NCI-H2196 (cell line): ENCODE results near the gene ATG4C.
"Not testable (repeated sequence)": the region's sequence is repeated elsewhere in the genome, so short reads cannot be mapped to it uniquely, and the experiment has no call there.

Source experiments
- DNase-seq: peaks from one replicate; lab custom pipeline; 2025; ENCODE audit not compliant: unreplicated experiment; lab: John Stamatoyannopoulos, UW

Gene ATG4C, protein sequence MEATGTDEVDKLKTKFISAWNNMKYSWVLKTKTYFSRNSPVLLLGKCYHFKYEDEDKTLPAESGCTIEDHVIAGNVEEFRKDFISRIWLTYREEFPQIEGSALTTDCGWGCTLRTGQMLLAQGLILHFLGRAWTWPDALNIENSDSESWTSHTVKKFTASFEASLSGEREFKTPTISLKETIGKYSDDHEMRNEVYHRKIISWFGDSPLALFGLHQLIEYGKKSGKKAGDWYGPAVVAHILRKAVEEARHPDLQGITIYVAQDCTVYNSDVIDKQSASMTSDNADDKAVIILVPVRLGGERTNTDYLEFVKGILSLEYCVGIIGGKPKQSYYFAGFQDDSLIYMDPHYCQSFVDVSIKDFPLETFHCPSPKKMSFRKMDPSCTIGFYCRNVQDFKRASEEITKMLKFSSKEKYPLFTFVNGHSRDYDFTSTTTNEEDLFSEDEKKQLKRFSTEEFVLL

DNA sequence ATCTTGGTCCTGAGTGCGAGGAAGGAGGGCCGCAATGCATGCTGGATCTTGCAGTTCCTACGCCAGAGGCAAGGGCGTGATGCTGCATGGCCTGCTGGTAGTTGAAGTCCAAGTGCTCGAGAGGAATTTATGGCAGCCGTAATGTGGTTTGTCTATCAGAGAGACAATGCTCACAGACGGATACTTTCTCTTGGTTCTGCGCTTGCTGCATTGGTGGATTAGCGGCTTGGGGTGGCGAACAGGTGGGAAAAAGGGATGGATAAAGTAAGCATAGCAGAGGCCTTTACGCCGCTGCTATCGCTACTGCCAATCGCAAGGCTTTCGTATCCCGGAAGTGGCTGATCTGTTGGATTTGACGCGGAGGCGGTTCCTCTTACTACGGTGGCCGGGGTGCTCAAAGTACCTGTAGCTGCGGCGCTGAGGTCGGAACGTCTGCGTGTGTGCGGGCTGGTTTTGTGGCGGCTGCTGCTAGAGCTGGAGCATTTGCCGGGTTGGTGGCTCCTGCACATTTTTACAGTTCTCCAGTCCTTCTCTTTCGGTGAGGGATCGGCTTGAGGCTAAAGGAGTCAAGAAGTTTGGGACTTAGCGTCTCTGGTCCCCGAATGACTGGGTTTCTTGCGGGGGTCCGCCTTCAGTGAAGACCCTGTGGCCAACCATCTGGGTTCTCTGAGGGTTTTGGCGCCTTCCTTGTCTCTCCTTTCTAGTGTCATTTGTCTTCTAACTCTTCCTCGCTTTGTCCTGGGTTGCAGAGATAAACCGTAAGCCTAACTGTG lies at the start of gene ATG4C:
TSS of gene ATG4C (plus strand) at position 397 of the 773 bp plus-strand sequence. CDS start 19,655 bp downstream, outside the sequence.
- DNase-seq = peak; percentile 89

DNA sequence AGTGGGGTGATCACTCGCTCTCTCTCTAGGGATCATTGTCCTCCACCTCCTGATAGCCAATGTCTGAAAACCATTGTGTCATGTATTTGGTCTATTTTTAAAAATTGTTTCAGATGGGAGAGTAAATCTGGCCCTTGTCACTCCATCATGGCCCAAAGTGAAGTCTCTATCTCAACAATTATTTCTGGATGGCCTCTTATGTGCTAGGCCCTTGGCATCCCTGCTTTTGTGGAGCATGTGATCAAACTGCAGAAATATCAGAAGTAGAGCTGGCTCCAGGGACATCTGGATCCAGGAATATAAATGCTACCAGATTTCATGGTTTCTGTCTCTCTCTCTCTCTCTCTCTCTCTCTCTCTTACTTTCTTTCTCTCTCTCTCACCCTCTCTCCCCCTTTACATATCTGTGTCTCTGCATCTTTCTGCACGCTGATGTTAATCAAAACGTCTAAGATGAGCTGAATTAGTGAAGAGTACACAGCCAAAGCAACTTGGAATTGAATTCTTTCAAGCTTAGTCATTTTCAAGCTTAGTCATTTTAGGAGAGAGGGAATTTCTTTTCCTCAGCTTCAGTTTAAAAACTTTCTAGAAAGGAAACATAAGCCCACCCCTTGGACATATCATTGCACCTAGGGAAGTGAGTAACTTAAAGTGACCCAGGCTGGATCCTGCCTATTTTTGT lies 48.3 kb upstream of the ATG4C start:
- DNase-seq = no peak

DNA sequence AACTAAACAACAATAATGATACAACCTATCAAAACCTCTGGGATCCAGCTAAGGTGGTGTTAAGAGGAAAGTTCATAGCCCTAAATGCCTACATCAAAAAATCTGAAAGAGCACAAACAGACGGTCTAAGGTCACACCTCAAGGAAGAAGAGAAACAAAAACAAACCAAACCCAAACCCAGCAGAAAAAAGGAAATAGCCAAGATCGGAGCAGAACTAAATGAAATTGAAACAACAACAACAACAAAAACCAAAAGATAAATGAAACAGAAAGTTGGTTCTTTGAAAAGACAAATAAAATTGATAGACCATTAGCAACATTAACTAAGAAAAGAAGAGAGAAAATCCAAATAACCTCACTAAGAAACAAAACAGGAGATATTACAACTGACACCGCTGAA lies 43.2 kb upstream of the ATG4C start:
- DNase-seq = not testable (repeated sequence)

DNA sequence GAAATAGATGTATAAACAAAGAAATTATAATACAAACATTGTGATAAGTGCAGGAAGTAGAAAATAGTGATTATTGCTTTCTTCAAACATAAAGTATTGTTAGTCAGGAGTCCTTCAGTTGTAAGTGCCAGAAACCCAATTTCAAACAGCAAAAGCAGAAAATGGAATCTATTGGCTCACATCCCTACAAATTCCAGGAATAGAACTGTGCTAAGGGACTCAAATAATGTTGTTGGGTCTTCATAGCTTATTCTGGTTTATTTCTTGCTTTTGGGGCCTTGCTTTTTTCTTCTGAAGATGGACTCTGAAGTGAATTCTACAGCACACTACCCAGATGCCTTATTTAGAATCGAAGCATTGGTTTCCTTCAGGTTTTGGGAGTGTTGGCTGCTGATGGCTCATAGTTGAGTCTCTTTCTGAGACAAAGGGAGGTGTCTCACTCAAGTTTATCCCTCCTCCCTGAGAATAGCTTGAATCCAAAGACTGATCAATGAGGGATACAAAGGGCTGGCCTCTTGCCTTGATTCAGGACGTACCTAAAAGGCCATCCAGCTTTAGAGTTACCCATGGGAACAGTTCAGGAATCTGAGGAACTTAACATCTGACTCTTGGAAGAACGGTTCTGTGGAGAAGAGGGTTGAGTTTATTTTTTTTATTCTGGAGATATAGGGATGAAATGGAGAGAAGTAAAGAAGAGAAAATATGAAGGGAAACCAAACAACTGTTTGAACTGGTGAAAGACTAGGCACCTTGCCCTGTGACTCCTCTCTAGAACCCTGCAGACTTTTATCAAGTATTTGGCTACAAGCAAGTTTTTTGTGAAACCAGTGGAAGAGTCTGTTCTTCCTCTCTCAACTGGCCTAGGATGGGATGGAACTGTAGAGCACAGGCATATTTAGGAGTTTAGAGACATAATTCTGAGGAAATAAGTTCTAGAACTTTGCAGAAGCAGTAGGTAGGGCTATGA lies 39.0 kb upstream of the ATG4C start:
- no peak for DNase-seq

DNA sequence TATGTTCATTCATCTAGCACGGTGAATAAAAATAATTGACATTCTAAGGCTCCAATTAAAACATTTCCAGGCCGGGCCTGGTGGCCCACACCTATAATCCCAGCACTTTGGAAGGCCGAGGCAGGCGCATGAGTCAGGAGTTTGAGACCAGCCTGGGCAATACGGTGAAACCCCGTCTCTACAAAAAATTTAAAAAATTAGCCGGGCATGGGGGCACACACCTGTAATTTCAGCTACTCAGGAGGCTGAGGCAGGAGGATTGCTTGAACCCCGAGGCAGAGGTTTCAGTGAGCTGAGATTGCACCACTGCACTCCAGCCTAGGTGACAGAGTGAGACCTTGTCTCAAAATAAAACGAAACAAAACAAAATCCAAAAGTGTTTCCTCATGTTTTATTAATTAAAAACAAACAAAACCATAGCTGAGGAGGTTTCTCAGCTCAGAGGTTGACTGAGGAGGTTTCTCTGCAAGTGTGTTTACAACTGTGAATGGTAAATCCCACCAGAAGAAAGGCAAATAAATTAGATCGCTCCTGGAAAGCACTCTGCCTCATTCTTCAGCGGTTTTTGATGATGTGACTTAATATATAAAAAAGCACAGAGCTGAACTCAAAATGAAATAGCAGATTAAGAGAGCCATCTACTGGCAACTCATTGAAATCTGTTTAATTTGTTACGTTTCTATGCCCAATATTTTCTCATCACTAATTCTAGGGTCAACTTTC lies 37.7 kb upstream of the ATG4C start:
- peak; percentile 65 for DNase-seq

DNA sequence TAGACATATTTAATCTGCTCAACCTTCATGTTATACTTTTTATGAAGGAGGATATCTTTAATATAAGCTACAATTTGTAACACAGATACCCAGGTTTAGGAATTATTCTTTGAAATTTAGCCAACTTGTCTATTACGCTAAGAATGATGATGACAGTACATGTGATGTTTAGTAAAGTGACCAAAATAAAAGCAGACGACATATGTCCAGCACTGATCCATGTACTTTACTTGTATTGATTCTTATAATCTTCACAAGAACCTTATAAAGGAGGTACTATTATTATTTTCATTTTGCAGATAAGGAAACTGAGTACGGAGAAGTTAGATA lies 37.2 kb upstream of the ATG4C start:
- no peak for DNase-seq

DNA sequence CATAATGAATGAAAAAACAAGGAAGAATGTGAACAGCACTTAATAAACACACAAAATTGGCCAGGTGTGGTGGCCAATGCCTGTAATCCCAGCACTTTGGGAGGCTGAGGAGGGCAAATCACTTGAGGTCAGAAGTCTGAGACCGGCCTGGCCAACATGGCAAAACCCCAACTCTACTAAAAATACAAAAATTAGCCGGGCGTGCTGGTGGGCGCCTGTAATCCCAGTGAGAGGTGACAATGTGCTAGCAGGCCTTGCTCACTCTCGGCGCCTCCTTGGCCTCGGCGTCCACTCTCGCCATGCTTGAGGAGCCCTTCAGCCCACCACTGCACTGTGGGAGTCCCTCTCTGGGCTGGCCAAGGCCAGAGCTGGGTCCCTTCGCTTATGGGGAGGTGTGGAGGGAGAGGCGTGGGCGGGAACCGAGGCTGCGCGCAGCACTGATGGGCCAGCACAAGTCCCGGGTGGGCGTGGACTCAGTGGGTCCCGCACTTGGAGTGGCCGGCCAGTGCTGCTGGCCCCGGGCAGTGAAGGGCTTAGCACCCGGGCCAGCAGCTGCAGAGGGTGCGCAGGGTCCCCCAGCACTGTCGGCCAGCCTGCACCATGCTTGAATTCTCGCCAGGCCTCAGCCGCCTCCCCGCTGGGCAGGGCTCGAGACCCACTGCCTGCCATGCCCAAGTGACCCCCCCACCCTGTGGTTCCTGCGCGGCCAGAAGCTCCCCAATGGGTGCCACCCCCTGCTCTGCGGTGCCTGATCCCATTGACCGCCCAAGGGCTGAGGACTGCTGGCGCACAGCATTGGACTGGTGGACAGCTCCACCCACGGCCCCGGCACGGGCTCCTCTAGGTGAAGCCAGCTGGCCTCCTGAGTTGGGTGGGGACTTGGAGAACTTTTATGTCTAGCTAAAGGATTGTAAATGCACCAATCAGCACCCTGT lies 30.6 kb upstream of the ATG4C start:
- DNase-seq = no peak

DNA sequence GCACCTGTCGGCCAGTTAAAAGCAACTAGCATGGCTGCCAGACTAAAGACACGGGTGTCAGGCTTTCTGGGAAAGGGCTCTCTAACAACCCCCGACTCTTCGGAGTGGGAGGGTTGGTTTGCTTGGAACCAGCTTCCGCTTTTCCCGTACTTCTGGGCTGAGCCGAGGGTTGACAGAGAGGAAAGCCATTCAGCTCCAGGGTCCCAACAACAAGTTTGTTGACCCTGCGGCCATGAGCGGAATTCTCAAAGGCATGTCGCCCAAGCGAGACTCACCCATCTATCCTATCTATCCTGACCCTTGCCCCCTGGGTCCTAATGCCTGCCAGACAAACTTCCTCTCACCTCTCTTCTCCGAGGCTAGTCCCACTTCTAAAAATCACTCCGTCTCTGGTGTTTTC lies 29.0 kb upstream of the ATG4C start:
- not testable (repeated sequence) for DNase-seq

DNA sequence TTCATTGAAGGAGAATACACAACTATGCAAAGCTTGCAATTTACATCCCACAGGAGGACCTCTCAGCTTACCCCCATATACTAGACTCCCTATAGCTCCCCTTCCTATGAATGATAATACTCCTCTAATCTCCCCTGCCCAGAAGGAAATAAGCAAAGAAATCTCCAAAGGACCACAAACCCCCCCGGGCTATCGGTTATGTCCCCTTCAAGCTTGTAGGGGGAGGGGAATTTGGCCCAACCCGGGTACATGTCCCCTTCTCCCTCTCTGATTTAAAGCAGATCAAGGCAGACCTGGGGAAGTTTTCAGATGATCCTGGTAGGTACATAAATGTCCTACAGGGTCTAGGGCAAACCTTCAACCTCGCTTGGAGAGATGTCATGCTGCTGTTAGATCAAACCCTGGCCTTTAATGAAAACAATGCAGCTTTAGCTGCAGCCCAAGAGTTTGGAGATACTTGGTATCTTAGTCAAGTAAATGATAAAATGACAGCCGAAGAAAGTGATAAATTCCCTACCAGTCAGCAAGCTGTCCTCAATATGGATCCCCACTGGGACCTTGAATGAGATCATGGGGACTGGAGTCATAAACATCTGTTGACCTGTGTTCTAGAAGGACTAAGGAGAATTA lies 27.6 kb upstream of the ATG4C start:
- not testable (repeated sequence) for DNase-seq

DNA sequence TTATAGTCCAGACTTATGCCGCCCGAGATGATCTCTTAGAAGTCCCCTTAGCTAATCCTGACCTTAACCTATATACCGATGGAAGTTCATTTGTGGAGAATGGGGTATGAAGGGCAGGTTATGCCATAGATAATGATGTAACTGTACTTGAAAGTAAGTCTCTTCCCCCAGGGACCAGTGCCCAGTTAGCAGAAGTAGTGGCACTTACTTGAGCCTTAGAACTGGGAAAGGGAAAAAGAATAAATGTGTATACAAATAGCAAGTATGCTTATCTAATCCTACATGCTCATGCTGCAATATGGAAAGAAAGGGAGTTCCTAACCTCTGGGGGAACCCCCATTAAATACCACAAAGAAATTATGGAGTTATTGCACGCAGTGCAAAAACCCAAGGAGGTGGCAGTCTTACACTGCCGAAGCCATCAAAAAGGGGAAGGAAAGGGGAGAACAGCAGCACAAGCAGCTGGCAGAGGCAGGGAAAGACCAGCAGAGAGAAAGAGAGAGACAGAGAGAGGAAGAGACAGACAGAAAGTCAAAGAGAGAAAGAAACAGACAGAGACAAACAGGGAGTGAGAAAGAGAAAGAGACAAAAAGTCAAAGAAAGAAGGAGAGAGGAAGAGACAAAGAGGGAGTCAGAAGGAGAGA lies 24.6 kb upstream of the ATG4C start:
- not testable (repeated sequence) for DNase-seq

DNA sequence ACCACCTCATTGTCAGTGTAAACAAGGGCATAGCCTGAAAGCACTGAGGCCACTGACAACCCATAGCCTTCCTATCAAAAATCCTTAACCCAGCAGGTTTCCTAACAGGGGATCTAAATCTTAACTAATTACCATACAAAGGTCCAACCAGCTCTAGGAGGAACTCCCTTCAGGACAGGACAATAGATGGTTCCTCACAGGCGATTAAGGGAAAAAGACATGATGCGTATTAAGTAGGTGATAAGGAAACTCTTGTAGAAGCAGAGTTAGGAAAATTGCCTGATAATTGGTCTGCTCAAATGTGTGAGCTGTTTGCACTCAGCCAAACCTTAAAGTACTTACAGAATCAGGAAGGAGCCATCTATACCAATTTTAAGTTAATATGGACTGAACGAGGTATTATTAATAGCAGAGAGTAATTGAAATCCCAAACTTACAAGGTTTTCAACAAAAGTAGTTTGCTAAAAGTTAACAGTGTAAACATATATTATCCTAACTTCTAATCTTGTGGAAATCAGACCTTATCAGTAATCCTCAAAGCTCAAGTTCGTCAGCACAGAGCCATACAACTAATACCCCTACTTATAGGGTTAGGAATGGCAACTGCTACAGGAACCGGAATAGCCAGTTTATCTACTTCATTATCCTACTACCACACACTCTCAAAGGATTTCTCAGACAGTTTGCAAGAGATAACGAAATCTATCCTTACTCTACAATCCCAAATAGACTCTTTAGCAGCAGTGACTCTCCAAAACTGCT lies 23.7 kb upstream of the ATG4C start:
- not testable (repeated sequence) for DNase-seq

DNA sequence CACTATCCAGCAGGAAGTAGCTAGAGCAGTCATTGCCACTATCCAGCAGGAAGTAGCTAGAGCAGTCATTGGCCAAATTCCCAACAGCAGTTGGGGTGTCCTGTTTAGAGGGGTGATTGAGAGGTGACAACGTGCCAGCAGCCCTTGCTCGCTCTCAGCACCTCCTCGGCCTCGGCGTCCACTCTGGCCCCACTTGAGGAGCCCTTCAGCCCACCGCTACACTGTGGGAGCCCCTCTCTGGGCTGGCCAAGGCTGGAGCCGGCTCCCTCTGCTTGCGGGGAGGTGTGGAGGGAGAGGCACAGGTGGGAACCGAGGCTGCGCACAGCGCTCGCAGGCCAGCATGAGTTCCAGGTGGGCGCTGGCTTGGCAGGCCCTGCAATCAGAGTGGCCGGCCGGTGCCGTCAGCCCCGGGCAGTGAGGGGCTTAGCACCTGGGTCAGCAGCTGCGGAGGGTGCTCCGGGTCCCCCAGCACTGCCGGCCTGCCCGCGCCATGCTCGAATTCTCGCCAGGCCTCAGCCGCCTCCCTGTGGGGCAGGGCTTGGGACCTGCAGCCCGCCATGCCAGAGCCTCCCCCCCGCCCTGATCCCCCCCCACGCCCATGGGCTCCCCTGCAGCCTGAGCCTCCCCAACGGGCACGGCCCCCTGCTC lies 22.6 kb upstream of the ATG4C start:
- DNase-seq = not testable (repeated sequence)

DNA sequence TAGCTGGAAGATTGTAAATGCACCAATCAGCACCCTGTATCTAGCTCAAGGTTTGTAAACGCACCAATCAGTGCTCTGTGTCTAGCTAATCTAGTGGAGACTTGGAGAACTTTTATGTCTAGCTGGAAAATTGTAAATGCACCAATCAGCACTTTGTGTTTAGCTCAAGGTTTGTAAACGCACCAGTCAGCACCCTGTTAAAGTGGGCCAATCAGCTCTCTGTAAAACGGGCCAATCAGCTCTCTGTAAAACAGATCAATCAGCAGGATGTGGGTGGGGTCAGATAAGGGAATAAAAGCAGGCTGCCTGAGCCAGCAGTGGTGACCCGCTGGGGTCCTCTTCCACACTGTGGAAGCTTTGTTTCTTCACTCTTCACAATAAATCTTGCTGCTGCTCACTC lies 21.9 kb upstream of the ATG4C start:
- not testable (repeated sequence) for DNase-seq

DNA sequence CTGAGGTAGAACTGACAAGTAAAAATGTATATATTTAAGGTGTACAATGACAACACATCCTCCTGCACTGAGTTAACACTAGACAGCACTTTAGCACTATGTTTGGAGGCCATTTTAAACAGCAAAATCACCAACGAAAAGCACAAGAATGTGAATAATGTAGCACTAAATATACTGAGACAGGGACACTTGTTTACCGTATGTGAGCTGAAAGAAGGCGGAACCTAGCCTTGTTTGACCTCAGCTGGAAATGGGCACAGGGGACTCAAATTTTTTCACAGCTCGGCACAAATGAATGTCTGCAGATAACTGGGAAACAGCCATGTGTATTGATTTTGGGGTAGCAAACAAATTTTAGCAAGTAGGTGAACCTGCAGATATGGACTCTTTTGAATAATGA lies 18.0 kb upstream of the ATG4C start:
- DNase-seq = no peak

DNA sequence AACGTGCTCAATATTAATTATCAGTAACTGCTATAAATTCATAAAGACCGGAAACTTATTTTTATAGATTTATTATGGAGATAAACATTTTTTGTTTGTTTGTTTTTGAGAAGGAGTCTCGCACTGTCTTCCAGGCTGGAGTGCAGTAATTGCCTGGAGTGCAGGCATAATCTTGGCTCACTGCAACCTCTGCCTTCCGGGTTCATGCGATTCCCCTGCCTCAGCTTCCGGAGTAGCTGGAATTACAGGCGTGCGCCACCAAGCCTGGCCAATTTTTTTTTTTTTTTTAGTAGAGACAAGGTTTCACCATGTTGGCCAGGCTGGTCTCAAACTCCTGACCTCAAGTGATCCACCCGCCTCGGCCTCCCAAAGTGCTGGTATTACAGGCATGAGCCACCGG lies 15.4 kb upstream of the ATG4C start:
- DNase-seq = not testable (repeated sequence)

DNA sequence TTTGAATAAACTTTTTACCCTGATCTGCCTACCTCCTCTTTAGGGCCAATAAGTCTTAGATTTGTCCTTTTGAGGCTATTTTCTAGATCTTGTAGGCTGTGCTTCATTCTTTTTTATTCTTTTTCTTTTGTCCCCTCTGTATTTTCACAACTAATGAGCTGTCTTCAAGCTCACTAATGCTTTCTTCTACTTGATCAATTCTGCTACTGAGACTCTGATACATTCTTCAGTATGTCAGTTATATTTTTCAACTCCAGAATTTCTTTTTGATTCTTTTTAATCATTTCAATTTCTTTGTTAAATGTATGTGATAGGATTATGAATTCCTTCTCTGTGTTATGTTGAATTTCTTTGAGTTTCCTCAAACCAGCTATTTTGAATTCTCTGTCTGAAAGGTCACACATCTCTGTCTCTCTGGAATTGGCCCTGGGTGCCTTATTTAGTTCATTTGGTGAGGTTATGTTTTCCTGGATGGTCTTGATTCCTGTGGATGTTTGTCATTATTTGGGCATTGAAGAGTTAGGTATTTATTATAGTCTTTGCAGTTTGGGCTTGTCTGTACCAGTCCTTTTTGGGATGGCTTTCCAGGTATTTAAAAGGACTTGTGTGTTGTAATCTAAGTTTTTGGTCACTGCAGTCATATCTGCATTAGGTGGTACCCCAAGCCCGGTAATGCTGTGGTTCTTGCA lies 11.2 kb upstream of the ATG4C start:
- DNase-seq = no peak
